PC-9 (cell line): Measurements from ENCODE around the gene SLC6A6. TPM values are rescaled to one million over a fixed set of nuclear protein-coding genes. Genes with fewer than 3 reads are reported as not detected.
"Not testable (repeated sequence)": the region's sequence is repeated elsewhere in the genome, so short reads cannot be mapped to it uniquely, and the experiment has no call there.

ENCODE experiments used
- BruUV-seq: library from RNA; stranded (reverse); fragments of 400-500 nt; replicated peaks from 2 replicates; lab custom pipeline; 2021; lab: Mats Ljungman, UMichigan
- CTCF ChIA-PET: fragments of 300-600 bp; sonication (Branson Sonifier 250); formaldehyde crosslinking; loops from one replicate; lab custom pipeline; 2022; ENCODE audit warnings: antibody characterized with exemption; lab: Charles Lee
- POLR2A ChIA-PET: fragments of 300-600 bp; sonication (Branson Sonifier 250); formaldehyde crosslinking; loops from one replicate; lab custom pipeline; 2022; ENCODE audit warnings: antibody characterized with exemption; ENCODE audit not compliant: unreplicated experiment; lab: Charles Lee
- DNase-seq, 2 experiments: peaks; one replicate each; pipeline versions ENCODE4 v3.0.0 to v3.0.0-alpha.2; 2015 to 2022; ENCODE audit warnings: mixed read lengths in 1 of 2
- H2AFZ ChIP-seq: fragments of 200-600 bp; sonication (generic); 2 replicates; pipeline ENCODE4 v1.8.1; 2017; ENCODE audit warnings: antibody characterized with exemption
- H3F3A ChIP-seq: fragments of 200-600 bp; sonication (generic); 2 replicates; pipeline ENCODE4 v1.8.1; 2017; ENCODE audit warnings: antibody characterized with exemption, mild to moderate bottlenecking, low read depth; ENCODE audit not compliant: insufficient read depth
- H3K27ac ChIP-seq: fragments of 200-600 bp; sonication (generic); 2 replicates; pipeline ENCODE4 v1.6.1; 2016; ENCODE audit warnings: mixed run types
- H3K27me3 ChIP-seq: fragments of 200-600 bp; sonication (generic); 2 replicates; pipeline ENCODE4 v1.6.1; 2016; ENCODE audit warnings: low read depth, mixed run types; ENCODE audit not compliant: insufficient read depth
- H3K36me3 ChIP-seq: fragments of 200-600 bp; sonication (generic); 2 replicates; pipeline ENCODE4 v1.6.1; 2016; ENCODE audit warnings: low read depth, mixed run types
- H3K4me1 ChIP-seq: fragments of 200-600 bp; sonication (generic); replicated peaks from 2 replicates; pipeline ENCODE4 v1.6.1; 2016; ENCODE audit warnings: mixed run types; ENCODE audit not compliant: insufficient read depth
- H3K4me2 ChIP-seq: fragments of 200-600 bp; sonication (generic); 2 replicates; pipeline ENCODE4 v1.6.1; 2017; ENCODE audit warnings: mixed run types
- H3K4me3 ChIP-seq: fragments of 200-600 bp; sonication (generic); 2 replicates; pipeline ENCODE4 v1.6.1; 2016; ENCODE audit warnings: mixed run types
- H3K79me2 ChIP-seq: fragments of 200-600 bp; sonication (generic); 2 replicates; pipeline ENCODE4 v1.6.1; 2017; ENCODE audit warnings: low read depth, mixed run types
- H3K9me2 ChIP-seq: fragments of 200-600 bp; sonication (generic); 2 replicates; pipeline ENCODE4 v1.8.1; 2017; ENCODE audit warnings: mild to moderate bottlenecking; ENCODE audit not compliant: insufficient read depth
- H3K9me3 ChIP-seq: fragments of 200-600 bp; sonication (generic); 2 replicates; pipeline ENCODE4 v1.8.1; 2016; ENCODE audit warnings: low read depth; ENCODE audit not compliant: insufficient read depth
- H4K20me1 ChIP-seq: fragments of 200-600 bp; sonication (generic); 2 replicates; pipeline ENCODE4 v1.8.1; 2017; ENCODE audit not compliant: insufficient read depth
- EZH2 ChIP-seq: fragments of 200-600 bp; sonication (generic); IDR thresholded peaks from 2 replicates; pipeline ENCODE4 v1.8.0; 2017; ENCODE audit warnings: antibody characterized with exemption, low read depth
- intact Hi-C: fragments of 100-400 bp; cut with micrococcal nuclease; formaldehyde crosslinking; loops from one replicate; pipeline ENCODE4 v1.10.0; 2022; ENCODE audit not compliant: unreplicated experiment
- total RNA-seq: library from RNA; stranded (reverse); gene quantifications from 2 replicates; pipeline ENCODE4 v1.2.3, GENCODE V29; 2021
- TF ChIP-seq, protein P1 (sequence below): fragments of 200-600 bp; sonication (generic); conservative IDR thresholded peaks from 2 replicates; pipeline ENCODE4 v1.6.1; 2017; ENCODE audit warnings: mixed run types, antibody characterized with exemption, mild to moderate bottlenecking, moderate library complexity

Gene SLC6A6
- total RNA-seq, 1 experiment from 2014 or later, result 122 TPM

DNA sequence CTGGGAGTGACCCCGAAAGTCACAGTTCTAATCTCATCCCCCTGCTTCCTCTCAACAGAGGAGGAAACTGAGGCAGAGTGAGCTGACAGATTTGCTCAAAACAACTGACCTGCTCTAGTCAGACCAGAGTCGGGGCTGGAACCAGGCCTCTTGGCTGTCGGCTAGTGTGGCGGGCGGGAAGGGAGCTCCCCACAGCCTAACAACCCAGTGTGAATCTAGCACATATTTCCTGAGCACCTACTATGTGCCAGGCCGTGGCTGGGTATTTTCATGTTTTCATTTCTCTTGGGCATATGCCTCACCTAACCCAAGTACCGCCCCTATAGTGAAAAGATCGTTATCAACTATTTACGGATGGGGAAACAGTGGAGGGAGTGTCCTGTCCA is 110.5 kb downstream of the SLC6A6 start:
- H2AFZ ChIP-seq, result no peak overlapping the region
- no peaks in the 10 kb centered on the region for H3K9me2 ChIP-seq
- no peak for DNase-seq
- no peak overlapping the region for H3K4me3 ChIP-seq
- ChIA-PET POLR2A (interaction anchor here (0.7 kb wide), 1 partner anchor 8 kb away, joined by 3 read pairs; no protein-coding TSS in a partner anchor), CTCF (no interaction called here)
- H4K20me1 ChIP-seq, result no peaks in the 10 kb centered on the region
- no peak overlapping the region for H3K4me2 ChIP-seq
- 0 out of 2 replicates have a peak, but pooled peaks cover 5% of the 10 kb centered on the region for H3K4me1 ChIP-seq
- H3K27me3 ChIP-seq, result 0 out of 2 replicates have a peak, but pooled peaks cover under 1% of the 10 kb centered on the region
- no peak overlapping the region for H3K27ac ChIP-seq
- BruUV-seq, result no TSS peak
- H3F3A ChIP-seq, result no peaks in the 10 kb centered on the region; the same call in 1 of the 2 replicates
- H3K79me2 ChIP-seq, result no peaks in the 10 kb centered on the region
- H3K9me3 ChIP-seq, result no peaks in the 10 kb centered on the region
- TF ChIP-seq, protein P1, sequence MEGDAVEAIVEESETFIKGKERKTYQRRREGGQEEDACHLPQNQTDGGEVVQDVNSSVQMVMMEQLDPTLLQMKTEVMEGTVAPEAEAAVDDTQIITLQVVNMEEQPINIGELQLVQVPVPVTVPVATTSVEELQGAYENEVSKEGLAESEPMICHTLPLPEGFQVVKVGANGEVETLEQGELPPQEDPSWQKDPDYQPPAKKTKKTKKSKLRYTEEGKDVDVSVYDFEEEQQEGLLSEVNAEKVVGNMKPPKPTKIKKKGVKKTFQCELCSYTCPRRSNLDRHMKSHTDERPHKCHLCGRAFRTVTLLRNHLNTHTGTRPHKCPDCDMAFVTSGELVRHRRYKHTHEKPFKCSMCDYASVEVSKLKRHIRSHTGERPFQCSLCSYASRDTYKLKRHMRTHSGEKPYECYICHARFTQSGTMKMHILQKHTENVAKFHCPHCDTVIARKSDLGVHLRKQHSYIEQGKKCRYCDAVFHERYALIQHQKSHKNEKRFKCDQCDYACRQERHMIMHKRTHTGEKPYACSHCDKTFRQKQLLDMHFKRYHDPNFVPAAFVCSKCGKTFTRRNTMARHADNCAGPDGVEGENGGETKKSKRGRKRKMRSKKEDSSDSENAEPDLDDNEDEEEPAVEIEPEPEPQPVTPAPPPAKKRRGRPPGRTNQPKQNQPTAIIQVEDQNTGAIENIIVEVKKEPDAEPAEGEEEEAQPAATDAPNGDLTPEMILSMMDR, result no peak
- TF ChIP-seq EZH2, result no peak
- H3K36me3 ChIP-seq, result no peaks in the 10 kb centered on the region
- intact Hi-C loops, result no loop called here

DNA sequence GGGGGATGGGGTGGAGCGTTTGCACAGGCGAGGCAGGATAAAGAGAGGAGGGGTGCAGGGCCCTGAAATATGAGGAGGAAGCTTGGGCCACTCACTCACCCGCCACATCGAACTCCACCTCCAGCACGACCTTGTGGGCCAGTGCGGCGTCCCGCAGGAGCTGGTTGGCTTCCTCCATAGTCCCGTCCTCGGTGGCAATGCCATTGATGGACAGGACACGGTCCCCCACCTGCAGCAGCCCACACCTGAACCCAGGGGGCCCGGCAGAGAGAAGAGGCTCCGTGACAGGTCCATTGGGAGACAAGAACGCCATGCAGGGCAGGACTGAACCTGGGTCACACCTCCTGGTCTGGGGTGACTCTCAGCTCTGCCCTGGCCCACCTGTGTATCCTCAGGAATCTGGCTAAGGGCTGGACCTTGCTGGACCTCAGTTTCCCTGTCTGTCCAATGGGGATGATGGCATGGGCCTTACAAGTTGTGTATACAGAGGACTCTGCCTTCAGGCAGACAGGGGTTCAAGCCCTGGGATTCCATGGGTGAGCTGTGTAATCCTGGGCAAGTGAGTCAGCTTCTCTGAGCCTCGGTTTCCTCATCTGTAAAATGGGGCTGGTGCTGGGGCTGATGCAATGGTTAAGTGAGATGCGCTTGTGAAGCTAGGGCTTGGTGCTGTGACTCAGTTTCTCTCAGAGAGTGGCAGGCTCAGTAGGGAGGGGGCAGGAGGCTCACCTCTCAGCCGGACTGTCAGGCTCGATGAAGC is 111.3 kb downstream of the SLC6A6 start:
- H2AFZ ChIP-seq, result no peak overlapping the region
- H3K79me2 ChIP-seq, result no peaks in the 10 kb centered on the region
- H4K20me1 ChIP-seq, result no peaks in the 10 kb centered on the region
- no peak overlapping the region for H3K4me2 ChIP-seq
- no TSS peak for BruUV-seq
- 0 out of 2 replicates have a peak, but pooled peaks cover 3% of the 10 kb centered on the region for H3K27me3 ChIP-seq
- TF ChIP-seq EZH2, result no peak
- TF ChIP-seq, protein P1, result no peak
- CTCF ChIA-PET, result no interaction called here
- H3K4me3 ChIP-seq, result no peak overlapping the region
- H3K9me2 ChIP-seq, result no peaks in the 10 kb centered on the region
- no peak for DNase-seq
- H3K36me3 ChIP-seq, result no peaks in the 10 kb centered on the region
- H3K9me3 ChIP-seq, result no peaks in the 10 kb centered on the region
- 0 out of 2 replicates have a peak, but pooled peaks cover 5% of the 10 kb centered on the region for H3K4me1 ChIP-seq
- no peak overlapping the region for H3K27ac ChIP-seq
- POLR2A ChIA-PET, result interaction anchor here (0.7 kb wide), 1 partner anchor 9 kb away, joined by 3 read pairs; no protein-coding TSS in a partner anchor
- no peaks in the 10 kb centered on the region for H3F3A ChIP-seq
- intact Hi-C loops, result no loop called here

DNA sequence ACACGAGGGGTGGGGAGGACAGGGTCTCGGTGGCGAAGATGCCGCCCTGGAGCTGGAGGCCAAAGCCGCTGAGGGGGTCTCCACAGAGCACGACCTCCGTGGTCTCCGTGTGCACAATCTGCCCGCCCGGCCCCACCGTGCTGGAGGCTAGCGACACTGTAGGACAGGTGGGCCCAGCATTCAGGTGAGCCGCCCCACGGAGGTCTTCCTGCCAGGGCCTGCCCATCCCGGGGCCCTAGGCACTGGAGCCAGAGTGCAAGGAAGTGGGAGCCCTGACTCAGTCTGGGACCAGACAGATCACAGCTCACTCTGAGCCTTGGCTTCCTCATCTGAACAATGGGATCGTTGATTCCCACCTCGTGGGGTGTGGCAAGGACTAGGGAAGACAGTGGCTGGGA is 111.9 kb downstream of the SLC6A6 start:
- H3F3A ChIP-seq, result no peaks in the 10 kb centered on the region
- DNase-seq, result no peak
- 0 out of 2 replicates have a peak, but pooled peaks cover 9% of the 10 kb centered on the region for H3K27me3 ChIP-seq
- CTCF ChIA-PET, result no interaction called here
- H3K4me1 ChIP-seq, result 0 out of 2 replicates have a peak, but pooled peaks cover 5% of the 10 kb centered on the region
- no peaks in the 10 kb centered on the region for H3K36me3 ChIP-seq
- BruUV-seq, result no TSS peak
- POLR2A ChIA-PET, result no interaction called here
- H3K27ac ChIP-seq, result no peak overlapping the region
- intact Hi-C loops, result no loop called here
- H4K20me1 ChIP-seq, result no peaks in the 10 kb centered on the region
- H3K4me2 ChIP-seq, result no peak overlapping the region
- H2AFZ ChIP-seq, result no peak overlapping the region
- H3K9me2 ChIP-seq, result no peaks in the 10 kb centered on the region
- no peaks in the 10 kb centered on the region for H3K9me3 ChIP-seq
- TF ChIP-seq EZH2, result no peak
- TF ChIP-seq, protein P1, result no peak
- no peak overlapping the region for H3K4me3 ChIP-seq
- no peaks in the 10 kb centered on the region for H3K79me2 ChIP-seq

GRCh38 chr3:14515526-14515925 is 113.1 kb downstream of the SLC6A6 start:
- H3K36me3 ChIP-seq, CTCF ChIA-PET, intact Hi-C loops, H3K9me3 ChIP-seq, DNase-seq, H2AFZ ChIP-seq, H3K27ac ChIP-seq, H3K4me3 ChIP-seq, H4K20me1 ChIP-seq, BruUV-seq, H3K9me2 ChIP-seq, H3K4me2 ChIP-seq, H3K79me2 ChIP-seq, H3K4me1 ChIP-seq, H3F3A ChIP-seq, POLR2A ChIA-PET: not testable (repeated sequence)
- H3K27me3 ChIP-seq, result 0 out of 2 replicates have a peak, but pooled peaks cover 12% of the 10 kb centered on the region
